Ishikawa (cell line): Measurements from ENCODE around the gene DCTPP1.

ENCODE experiments used
- CEBPB ChIP-seq: IDR thresholded peaks from 2 replicates; pipeline ENCODE4 v1.6.1; 2012
- RAD21 ChIP-seq: IDR thresholded peaks from 2 replicates; pipeline ENCODE4 v1.6.1; 2012; ENCODE audit warnings: low read depth
- TAF1 ChIP-seq: IDR thresholded peaks from 2 replicates; pipeline ENCODE4 v1.6.1; 2012; ENCODE audit warnings: low read depth, mild to moderate bottlenecking

GRCh38 chr16:30470170-30470512, 40.3 kb upstream of the DCTPP1 start:
- TF ChIP-seq TAF1, result no peak
- no peak for TF ChIP-seq CEBPB
- no peak for TF ChIP-seq RAD21
